K562 (cell line): Measurements from ENCODE around the gene TCF12. TPM values are rescaled to one million over a fixed set of nuclear protein-coding genes. Genes with fewer than 3 reads are reported as not detected.
A peak's percentile ranks its signal among the peaks of the same experiment; 100 is the strongest.

ENCODE experiments used
- ATAC-seq: fragments of 200-7000 bp; cut with Tn5 transposase; 3 replicates; pipeline ENCODE4 v1.9.1; 2020; ENCODE audit warnings: moderate library complexity
- BruUV-seq: library from RNA; stranded (reverse); fragments of 400-500 nt; replicated peaks from 2 replicates; lab custom pipeline; 2021; lab: Mats Ljungman, UMichigan
- CTCF ChIA-PET: fragments of 300-600 bp; formaldehyde crosslinking; extraction: SDS; loops from one replicate; lab custom pipeline; 2021; ENCODE audit warnings: low intra/inter-chr PET ratio; lab: Yijun Ruan, JAX
- POLR2A ChIA-PET: fragments of 300-600, 350-650 bp; sonication (Branson Sonifier 250); formaldehyde crosslinking; extraction: SDS; loops from one replicate; lab custom pipeline; 2021; ENCODE audit warnings: antibody characterized with exemption, inconsistent platforms; lab: Yijun Ruan, JAX
- DNase-seq, 4 experiments: peaks; one replicate each; pipeline versions ENCODE4 v3.0.0 to v3.0.0-alpha.2; 2011 to 2018; ENCODE audit warnings: low spot score in 3 of 4, mixed read lengths in 3 of 4; ENCODE audit errors: extremely low read depth in 1 of 4
- FAIRE-seq: peaks from 2 replicates; lab custom pipeline; 2011; peaks lifted over from hg19 to GRCh38; lab: Jason Lieb, UNC
- H2AFZ ChIP-seq: 2 replicates; pipeline ENCODE4 v1.6.0; 2011; ENCODE audit warnings: low read depth, low read length, control low read depth, inconsistent platforms
- H3K27ac ChIP-seq: fragments of 200-600 bp; 3 replicates; pipeline ENCODE4 v1.8.0; 2011; ENCODE audit warnings: low read depth, mild to moderate bottlenecking, control low read depth, inconsistent platforms, low read length, moderate library complexity, mixed read lengths; ENCODE audit errors: extremely low read depth
- H3K27me3 ChIP-seq, 2 experiments: fragments of 300-600 bp in 1 of 2; 2 replicates in 1 of 2; 3 replicates in 1 of 2; pipeline versions ENCODE4 v1.6.0 to v1.8.0; 2011; ENCODE audit warnings: inconsistent platforms in 2 of 2, low read length in 2 of 2, mild to moderate bottlenecking in 1 of 2, mixed read lengths in 1 of 2, moderate library complexity in 1 of 2; ENCODE audit not compliant: control insufficient read depth in 2 of 2, insufficient read depth in 2 of 2
- H3K36me3 ChIP-seq: fragments of 300-600 bp; 3 replicates; pipeline ENCODE4 v1.8.0; 2011; ENCODE audit warnings: mild to moderate bottlenecking, low read length, inconsistent platforms; ENCODE audit not compliant: control insufficient read depth, insufficient read depth
- H3K4me1 ChIP-seq, 2 experiments: fragments of 200-600 bp in 1 of 2; replicated peaks in 1 of 2; 2 replicates in 1 of 2; 3 replicates in 1 of 2; pipeline versions ENCODE4 v1.5.1 to v1.8.0; 2011; ENCODE audit warnings: inconsistent platforms in 2 of 2, low read length in 2 of 2, mild to moderate bottlenecking in 1 of 2, mixed read lengths in 1 of 2, moderate library complexity in 1 of 2; ENCODE audit not compliant: control insufficient read depth in 2 of 2, insufficient read depth in 2 of 2
- H3K4me2 ChIP-seq: 2 replicates; pipeline ENCODE4 v1.6.1; 2011; ENCODE audit warnings: low read length, control low read depth, inconsistent platforms, mixed read lengths; ENCODE audit not compliant: insufficient read depth
- H3K4me3 ChIP-seq: fragments of 200-600 bp; sonication (generic), shearing (Covaris generic); 2 replicates; pipeline ENCODE4 v1.5.1; 2016; ENCODE audit warnings: control low read depth, inconsistent platforms
- H3K79me2 ChIP-seq: fragments of 200-600 bp; 3 replicates; pipeline ENCODE4 v1.8.0; 2011; ENCODE audit warnings: low read length, inconsistent platforms; ENCODE audit not compliant: control insufficient read depth, insufficient read depth
- H3K9ac ChIP-seq, 2 experiments: 2 replicates each; pipeline versions ENCODE4 v1.6.0 to v1.6.1; 2011; ENCODE audit warnings: low read depth in 2 of 2, low read length in 2 of 2, control low read depth in 1 of 2, inconsistent platforms in 1 of 2, mild to moderate bottlenecking in 1 of 2, mixed read lengths in 1 of 2; ENCODE audit not compliant: insufficient read depth in 1 of 2
- H3K9me1 ChIP-seq: one replicate; pipeline ENCODE4 v1.6.0; 2011; ENCODE audit warnings: inconsistent platforms, mild to moderate bottlenecking, low read length, moderate library complexity; ENCODE audit not compliant: control insufficient read depth, insufficient read depth
- H3K9me3 ChIP-seq: replicated peaks from 2 replicates; pipeline ENCODE4 v1.5.1; 2011; ENCODE audit warnings: low read depth, low read length, inconsistent platforms; ENCODE audit not compliant: control insufficient read depth, insufficient read depth
- H4K20me1 ChIP-seq: replicated peaks from 2 replicates; pipeline ENCODE4 v1.6.1; 2011; ENCODE audit warnings: low read length, inconsistent platforms, mixed read lengths; ENCODE audit not compliant: control insufficient read depth, insufficient read depth
- ARHGAP35 ChIP-seq: fragments of 450-650 bp; IDR thresholded peaks from 2 replicates; pipeline ENCODE4 v1.6.1; 2018; ENCODE audit not compliant: partially characterized antibody
- ATF7 ChIP-seq: fragments of 450-650 bp; IDR thresholded peaks from 2 replicates; pipeline ENCODE4 v1.7.1; 2014; ENCODE audit warnings: mild to moderate bottlenecking, moderate library complexity
- JUN ChIP-seq, 2 experiments: sonication (generic) in 1 of 2; formaldehyde crosslinking in 1 of 2; IDR thresholded peaks; 2 replicates each; pipeline versions ENCODE4 v1.6.1 to v1.8.0; 2012 to 2022; ENCODE audit warnings: borderline replicate concordance in 2 of 2, mild to moderate bottlenecking in 2 of 2, improper control_type of control experiment in 1 of 2, low read depth in 1 of 2, low read length in 1 of 2, missing genetic modification reagents in 1 of 2
- JUND ChIP-seq, 2 experiments: IDR thresholded peaks; 2 replicates in 1 of 2; 3 replicates in 1 of 2; pipeline ENCODE4 v1.6.1; 2011; ENCODE audit warnings: borderline replicate concordance in 2 of 2, low read depth in 2 of 2, low read length in 2 of 2, improper control_type of control experiment in 1 of 2, missing biosample characterization in 1 of 2, missing genetic modification characterization in 1 of 2, missing genetic modification reagents in 1 of 2
- KDM2B ChIP-seq: fragments of 250-450 bp; sonication (Bioruptor Pico); IDR thresholded peaks from 2 replicates; pipeline ENCODE4 v1.8.0; 2021; ENCODE audit warnings: mild to moderate bottlenecking, moderate library complexity
- KLF1 ChIP-seq: fragments of 450-650 bp; IDR thresholded peaks from 2 replicates; pipeline ENCODE4 v1.6.1; 2016; ENCODE audit warnings: missing genetic modification characterization, missing compliant biosample characterization
- MAZ ChIP-seq, 2 experiments: fragments of 450-650 bp in 1 of 2; sonication (generic) in 1 of 2; formaldehyde crosslinking; IDR thresholded peaks in 1 of 2; conservative IDR thresholded peaks in 1 of 2; 2 replicates each; pipeline versions ENCODE4 v1.4.0 to v1.5.0; 2020; ENCODE audit warnings: mild to moderate bottlenecking in 1 of 2, missing genetic modification reagents in 1 of 2
- MTA2 ChIP-seq: fragments of 450-650 bp; IDR thresholded peaks from 2 replicates; pipeline ENCODE4 v1.6.1; 2016; ENCODE audit warnings: low read depth
- NRF1 ChIP-seq, 2 experiments: fragments of 450-650 bp; IDR thresholded peaks in 1 of 2; conservative IDR thresholded peaks in 1 of 2; 2 replicates each; pipeline ENCODE4 v1.6.1; 2014; ENCODE audit warnings: mild to moderate bottlenecking in 2 of 2
- POLR2H ChIP-seq: IDR thresholded peaks from 2 replicates; pipeline ENCODE4 v1.6.1; 2016; ENCODE audit warnings: missing genetic modification characterization, low read depth, mild to moderate bottlenecking, control low read depth, missing compliant biosample characterization, moderate library complexity
- SMAD4 ChIP-seq: fragments of 250-450 bp; sonication (Bioruptor Pico); conservative IDR thresholded peaks from 2 replicates; pipeline ENCODE4 v1.8.0; 2021; ENCODE audit warnings: inconsistent platforms, mild to moderate bottlenecking, moderate library complexity
- SMARCE1 ChIP-seq: fragments of 450-650 bp; IDR thresholded peaks from 2 replicates; pipeline ENCODE4 v1.7.1; 2016; ENCODE audit warnings: mild to moderate bottlenecking
- STAT5A ChIP-seq: IDR thresholded peaks from 2 replicates; pipeline ENCODE4 v1.6.1; 2012; ENCODE audit warnings: low read length, inconsistent platforms, borderline replicate concordance
- WGBS: fragments of 100-300 bp; shearing (Covaris generic); methylation state at CpG from one replicate; pipeline ENCODE4 v1.1.6; 2016; ENCODE audit warnings: low coverage, mixed read lengths; ENCODE audit not compliant: insufficient coverage; ENCODE audit errors: missing lambda C conversion rate; 5-methylcytosine and 5-hydroxymethylcytosine counted together
- in situ Hi-C: fragments of 300-500 bp; cut with MboI; formaldehyde crosslinking; loops from 4 replicates; pipeline ENCODE4 v1.15.0; 2018; ENCODE audit warnings: inconsistent platforms, mixed read lengths
- intact Hi-C: fragments of 100-400 bp; cut with micrococcal nuclease; formaldehyde crosslinking; loops from 2 replicates; pipeline ENCODE4 v1.14.2; 2022
- polyA plus RNA-seq, 8 experiments: library from polyadenylated mRNA; depleted of rRNA in 4 of 8; stranded (reverse) in 5 of 8; unstranded in 3 of 8; fragments of >200 nt; fragmentation: Nextera tagmentation in 2 of 8; fragmentation: Illumina TruSeq in 1 of 8; extraction: Ambion mirVana in 2 of 8; extraction: Trizol in 1 of 8; gene quantifications; 2 replicates each; pipeline versions ENCODE4 v1.2.1 to v1.2.3, GENCODE V29; 2011 to 2014; ENCODE audit warnings: inconsistent platforms in 1 of 8, missing spikeins in 1 of 8
- total RNA-seq, 7 experiments: library from RNA; depleted of rRNA in 6 of 7; stranded (reverse); fragments of >200 nt in 6 of 7; fragmentation: Illumina TruSeq in 2 of 7; extraction: Trizol in 2 of 7; gene quantifications; 2 replicates each; pipeline versions ENCODE4 v1.2.1 to v1.2.3, GENCODE V29; 2011 to 2021; ENCODE audit warnings: low replicate concordance in 1 of 7
- TF ChIP-seq, protein P1 (sequence below): fragments of 200-800 bp; sonication (Bioruptor generic); IDR thresholded peaks from 2 replicates; pipeline ENCODE4 v1.6.1; 2017; ENCODE audit warnings: missing genetic modification characterization, missing compliant biosample characterization
- TF ChIP-seq, protein P2 (sequence below): sonication (generic); formaldehyde crosslinking; IDR thresholded peaks from 2 replicates; pipeline ENCODE4 v1.8.0; 2022; ENCODE audit warnings: missing genetic modification reagents, mild to moderate bottlenecking, borderline replicate concordance
- TF ChIP-seq, protein P3 (sequence below), 2 experiments: fragments of 450-650 bp in 1 of 2; sonication (generic) in 1 of 2; formaldehyde crosslinking in 1 of 2; IDR thresholded peaks in 1 of 2; conservative IDR thresholded peaks in 1 of 2; 2 replicates each; pipeline versions ENCODE4 v1.6.1 to v1.8.1; 2016 to 2023; ENCODE audit warnings: mild to moderate bottlenecking in 2 of 2, moderate library complexity in 2 of 2, inconsistent platforms in 1 of 2, missing genetic modification reagents in 1 of 2

The TCF12 gene
- total and polyA plus RNA-seq, 9 of the 15 experiments (the other 6 are each of a cell fraction or from before 2014, with no cell fraction given), result 10.5 to 132 (median 52.9) TPM

DNA sequence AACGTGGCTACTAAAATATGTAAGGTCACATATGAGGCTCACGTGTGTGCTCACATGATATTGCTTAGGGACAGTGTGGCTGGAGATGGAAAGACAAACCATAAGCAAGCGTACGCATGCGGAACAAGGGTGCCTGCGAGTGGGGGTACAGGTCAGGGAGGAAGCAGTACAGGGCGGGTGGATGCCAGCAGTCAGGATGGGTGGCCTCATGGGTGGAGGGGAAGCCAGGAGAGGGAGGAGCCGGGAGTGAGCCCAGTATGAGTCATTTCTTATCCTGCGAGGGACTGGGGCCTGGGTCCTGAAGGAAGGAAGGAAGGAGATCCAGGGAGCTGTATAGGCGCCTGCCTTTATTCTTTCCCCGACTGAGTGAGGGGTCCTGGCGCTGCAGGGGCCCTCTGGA, 415.8 kb downstream of the TCF12 start:
- intact Hi-C loops, result no loop called here
- peak; percentile 57 for ATAC-seq
- TF ChIP-seq JUN (IDR thresholded peaks at IDR 0.05; ENCODE audit: borderline replicate concordance, low read depth, low read length) (peak; percentile 64; the same call in 1 of the 2 replicates), JUN (CRISPR knock-in tag; IDR thresholded peaks at IDR 0.05; ENCODE audit: borderline replicate concordance) (no peak), SMARCE1 (peak; percentile 63; the same call in 1 of the 2 replicates), KDM2B (CRISPR knock-in tag) (no peak), NRF1 (conservative IDR thresholded peaks at IDR 0.05 in 1 of 2, IDR thresholded peaks at IDR 0.05 in 1 of 2) (peak; percentile 65 to 71), JUND (IDR thresholded peaks at IDR 0.05; ENCODE audit: borderline replicate concordance, low read depth, low read length) (peak; percentile 93), JUND (tag; IDR thresholded peaks at IDR 0.05; ENCODE audit: borderline replicate concordance, low read depth, low read length) (peak; percentile 87; the same call in 2 of the 3 replicates), MTA2 (no peak), POLR2H (tag) (no peak), MAZ (CRISPR knock-in tag; conservative IDR thresholded peaks at IDR 0.05 in 1 of 2, IDR thresholded peaks at IDR 0.05 in 1 of 2) (0 out of 4 replicates have a peak, but pooled peaks of 1 of the 2 experiments have one; percentile 12), KLF1 (no peak), SMAD4 (0 out of 2 replicates have a peak, but pooled peaks have one; percentile 35), ARHGAP35 (no peak), ATF7 (peak; percentile 32; the same call in 1 of the 2 replicates), STAT5A (no peak)
- TF ChIP-seq, protein P1, sequence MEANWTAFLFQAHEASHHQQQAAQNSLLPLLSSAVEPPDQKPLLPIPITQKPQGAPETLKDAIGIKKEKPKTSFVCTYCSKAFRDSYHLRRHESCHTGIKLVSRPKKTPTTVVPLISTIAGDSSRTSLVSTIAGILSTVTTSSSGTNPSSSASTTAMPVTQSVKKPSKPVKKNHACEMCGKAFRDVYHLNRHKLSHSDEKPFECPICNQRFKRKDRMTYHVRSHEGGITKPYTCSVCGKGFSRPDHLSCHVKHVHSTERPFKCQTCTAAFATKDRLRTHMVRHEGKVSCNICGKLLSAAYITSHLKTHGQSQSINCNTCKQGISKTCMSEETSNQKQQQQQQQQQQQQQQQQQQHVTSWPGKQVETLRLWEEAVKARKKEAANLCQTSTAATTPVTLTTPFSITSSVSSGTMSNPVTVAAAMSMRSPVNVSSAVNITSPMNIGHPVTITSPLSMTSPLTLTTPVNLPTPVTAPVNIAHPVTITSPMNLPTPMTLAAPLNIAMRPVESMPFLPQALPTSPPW (CRISPR knock-in tag), result peak; percentile 37; the same call in 1 of the 2 replicates
- TF ChIP-seq, protein P2, sequence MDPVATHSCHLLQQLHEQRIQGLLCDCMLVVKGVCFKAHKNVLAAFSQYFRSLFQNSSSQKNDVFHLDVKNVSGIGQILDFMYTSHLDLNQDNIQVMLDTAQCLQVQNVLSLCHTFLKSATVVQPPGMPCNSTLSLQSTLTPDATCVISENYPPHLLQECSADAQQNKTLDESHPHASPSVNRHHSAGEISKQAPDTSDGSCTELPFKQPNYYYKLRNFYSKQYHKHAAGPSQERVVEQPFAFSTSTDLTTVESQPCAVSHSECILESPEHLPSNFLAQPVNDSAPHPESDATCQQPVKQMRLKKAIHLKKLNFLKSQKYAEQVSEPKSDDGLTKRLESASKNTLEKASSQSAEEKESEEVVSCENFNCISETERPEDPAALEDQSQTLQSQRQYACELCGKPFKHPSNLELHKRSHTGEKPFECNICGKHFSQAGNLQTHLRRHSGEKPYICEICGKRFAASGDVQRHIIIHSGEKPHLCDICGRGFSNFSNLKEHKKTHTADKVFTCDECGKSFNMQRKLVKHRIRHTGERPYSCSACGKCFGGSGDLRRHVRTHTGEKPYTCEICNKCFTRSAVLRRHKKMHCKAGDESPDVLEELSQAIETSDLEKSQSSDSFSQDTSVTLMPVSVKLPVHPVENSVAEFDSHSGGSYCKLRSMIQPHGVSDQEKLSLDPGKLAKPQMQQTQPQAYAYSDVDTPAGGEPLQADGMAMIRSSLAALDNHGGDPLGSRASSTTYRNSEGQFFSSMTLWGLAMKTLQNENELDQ (CRISPR knock-in tag), result no peak
- TF ChIP-seq, protein P3, sequence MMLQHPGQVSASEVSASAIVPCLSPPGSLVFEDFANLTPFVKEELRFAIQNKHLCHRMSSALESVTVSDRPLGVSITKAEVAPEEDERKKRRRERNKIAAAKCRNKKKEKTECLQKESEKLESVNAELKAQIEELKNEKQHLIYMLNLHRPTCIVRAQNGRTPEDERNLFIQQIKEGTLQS (IDR thresholded peaks at IDR 0.05), result peak; percentile 85
- TF ChIP-seq, protein P3 (CRISPR knock-in tag; conservative IDR thresholded peaks at IDR 0.05), result no peak

More for the DNA sequence above, 415.8 kb downstream of the TCF12 start:
- Histone ChIP-seq H3K9me3 (no peaks in the 10 kb centered on the region), H2AFZ (peak overlapping the region; percentile 91), H4K20me1 (no peaks in the 10 kb centered on the region), H3K27ac (peak overlapping the region; percentile 46; the same call in 1 of the 3 replicates), H3K27me3 (no peaks in the 10 kb centered on the region), H3K36me3 (no peaks in the 10 kb centered on the region), H3K9me1 (no peaks in the 10 kb centered on the region), H3K79me2 (no peaks in the 10 kb centered on the region), H3K4me1 (peaks cover 39 to 42% of the 10 kb centered on the region in 2 experiments), H3K9ac (peak overlapping the region in 1 of 2 experiments; percentile 77; a peak in 2 of 4 replicates), H3K4me3 (no peak overlapping the region), H3K4me2 (peak overlapping the region; percentile 33; the same call in 1 of the 2 replicates)
- no TSS peak for BruUV-seq
- POLR2A ChIA-PET, result interaction anchor here (0.5 to 0.9 kb wide), 2 partner anchors 186 to 416 kb away, joined by 3 read pairs; no protein-coding TSS in a partner anchor
- CTCF ChIA-PET, result interaction anchor here (0.8 kb wide), 1 partner anchor 857 kb away, joined by 3 read pairs; no protein-coding TSS in a partner anchor
- WGBS, result 21% methylated on average over 11 of the region's 12 CpGs
- in situ Hi-C loops, result no loop called here
- FAIRE-seq, result peak; percentile 51
- DNase-seq, result peak; percentile 65 to 73 (median 69)
